HG03066 (cell line): ENCODE results near the gene SNCG.
"Not testable (repeated sequence)": the region's sequence is repeated elsewhere in the genome, so short reads cannot be mapped to it uniquely, and the experiment has no call there.

Experiments
- ATAC-seq: cut with Tn5 transposase; IDR thresholded peaks from one replicate; pipeline ENCODE4 v1.9.1; 2021; ENCODE audit warnings: low read depth; ENCODE audit not compliant: unreplicated experiment

SNCG gene

DNA sequence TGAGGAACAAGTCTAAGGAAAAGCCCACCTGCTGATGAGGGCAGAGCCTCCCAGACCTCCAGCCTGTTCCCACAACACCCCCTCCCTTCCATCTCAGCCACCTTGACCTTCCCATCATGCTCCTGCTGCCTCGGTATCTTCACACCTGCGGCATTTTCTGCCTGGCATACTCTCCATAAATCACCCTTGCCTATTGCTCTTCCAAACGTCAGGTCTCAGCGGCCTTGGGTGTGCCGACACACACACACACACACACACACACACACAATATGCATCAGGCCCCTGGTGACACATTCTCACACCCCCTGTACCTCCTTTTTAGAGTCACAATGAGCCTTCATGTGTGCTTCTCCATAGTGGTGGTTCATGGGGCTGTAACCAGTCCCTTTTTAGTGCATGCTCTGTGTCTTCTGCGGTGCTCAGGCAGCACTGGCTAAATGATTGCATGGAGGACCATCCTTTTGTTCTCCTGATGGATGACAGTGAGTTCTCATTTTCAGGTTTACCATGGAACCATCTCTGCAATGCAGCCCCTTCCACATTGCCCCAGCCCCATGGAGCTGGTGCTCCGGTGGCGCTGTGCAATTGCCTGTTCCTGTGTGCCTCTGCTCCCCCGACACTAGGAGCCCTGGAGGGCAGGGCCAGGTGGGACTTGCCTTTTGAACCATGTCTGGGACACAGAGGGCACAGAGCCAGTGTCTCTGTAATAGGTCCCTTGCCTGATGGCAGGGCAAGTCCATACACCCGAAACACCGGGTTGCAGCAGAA lies 14.4 kb downstream of the SNCG start:
- no peak for ATAC-seq

DNA sequence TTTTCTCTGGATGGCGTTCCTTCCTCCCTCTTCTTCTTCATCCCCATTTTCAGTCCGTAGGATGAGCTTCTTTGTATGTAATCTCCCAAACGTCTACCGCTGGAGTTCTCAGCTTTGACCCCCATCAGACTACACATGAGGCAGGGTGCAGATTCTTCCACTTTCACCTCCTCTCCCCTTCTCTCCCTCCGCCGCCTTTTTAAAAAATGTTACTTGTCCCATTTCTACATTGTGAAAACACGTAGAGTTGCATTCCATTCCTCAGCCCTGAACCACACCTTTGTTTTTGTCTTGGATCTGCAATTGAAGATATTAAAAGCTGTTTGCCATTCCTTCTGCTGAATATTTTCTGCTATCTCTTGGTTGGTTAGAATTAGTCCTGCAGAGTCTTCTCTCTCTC lies 16.1 kb downstream of the SNCG start:
- no peak for ATAC-seq

DNA sequence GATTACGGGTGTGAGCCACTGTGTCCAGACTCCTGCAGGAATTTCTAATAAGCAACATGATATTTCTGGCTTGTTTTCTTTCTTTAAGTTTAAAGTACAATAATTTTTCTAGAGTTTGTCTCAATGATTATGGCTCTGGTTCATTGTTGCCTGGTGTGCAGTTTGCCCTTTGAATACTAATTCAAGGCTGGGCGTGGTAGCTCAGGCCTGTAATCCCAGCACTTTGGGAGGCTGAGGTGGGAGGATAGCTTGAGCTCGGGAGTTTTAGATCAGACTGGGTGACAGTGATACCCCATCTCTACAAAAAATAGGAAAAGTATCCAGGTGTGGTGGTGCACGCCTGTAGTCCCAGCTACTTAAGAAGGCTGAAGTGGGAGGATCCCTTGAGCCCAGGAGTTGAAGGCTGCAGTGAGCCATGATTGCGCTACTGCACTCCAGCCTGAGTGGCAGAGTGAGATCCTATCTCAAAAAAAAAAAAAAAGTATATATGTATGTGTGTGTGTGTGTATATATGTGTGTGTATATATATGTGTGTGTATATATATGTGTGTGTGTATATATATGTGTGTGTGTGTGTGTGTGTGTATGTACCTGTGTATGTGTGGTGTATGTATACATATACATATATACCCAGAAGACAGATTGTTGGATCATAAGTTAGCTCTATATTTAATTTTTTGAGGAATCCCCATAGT lies 18.1 kb downstream of the SNCG start:
- ATAC-seq, result no peak

- ATAC-seq, result not testable (repeated sequence)
These were observed 20.1 kb downstream of the SNCG start for GRCh38 chr10:86978457-86978856.

DNA sequence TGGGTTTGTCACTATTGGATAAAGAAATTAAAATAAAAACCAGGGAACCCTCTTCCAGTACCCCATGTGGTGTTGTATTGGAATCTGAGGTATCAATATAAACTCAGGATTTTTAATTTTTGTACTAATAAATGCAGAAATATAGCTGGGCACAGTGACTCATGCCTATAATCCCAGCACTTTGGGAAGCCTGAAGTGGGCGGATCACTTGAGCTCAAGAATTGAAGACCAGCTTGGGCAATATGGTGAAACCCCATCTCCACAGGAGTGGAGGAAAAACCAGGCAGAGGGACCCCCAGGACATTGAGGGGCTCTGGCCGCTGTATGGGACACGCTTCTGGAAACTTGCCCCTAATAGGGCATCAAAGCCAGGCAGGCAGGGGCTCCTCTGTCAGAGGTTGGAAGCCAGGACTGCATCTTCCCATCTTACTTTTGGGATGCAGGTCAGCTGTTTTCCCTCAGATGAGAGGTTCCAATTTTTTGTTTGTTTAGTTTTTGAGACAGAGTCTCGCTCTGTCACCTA lies 21.0 kb downstream of the SNCG start:
- no peak for ATAC-seq

DNA sequence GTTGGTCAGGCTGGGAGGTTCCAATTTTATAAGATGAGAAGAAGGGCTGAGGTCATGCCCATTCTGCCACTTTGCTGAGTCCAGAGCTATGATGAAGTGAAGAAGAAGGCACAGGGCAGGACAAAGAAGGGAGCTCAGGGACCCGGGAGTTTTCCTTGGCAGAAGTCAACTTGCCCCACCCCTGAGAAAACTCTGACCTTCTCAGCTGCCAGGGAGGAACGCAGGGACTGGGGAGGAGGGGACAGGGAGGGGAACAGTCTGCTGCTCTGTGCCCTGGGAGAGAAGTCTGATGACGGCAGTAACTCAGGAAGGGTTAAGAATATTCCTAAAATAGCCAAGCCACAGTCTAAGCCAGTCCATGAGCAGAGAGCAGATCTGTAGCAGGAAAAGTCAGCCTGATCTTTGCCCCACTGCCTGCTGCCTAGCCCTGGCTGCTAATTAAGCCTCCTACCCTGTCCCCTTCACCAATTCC lies 21.6 kb downstream of the SNCG start:
- ATAC-seq, result no peak

GRCh38 chr10:86981020-86981419 lies 22.6 kb downstream of the SNCG start:
- not testable (repeated sequence) for ATAC-seq

DNA sequence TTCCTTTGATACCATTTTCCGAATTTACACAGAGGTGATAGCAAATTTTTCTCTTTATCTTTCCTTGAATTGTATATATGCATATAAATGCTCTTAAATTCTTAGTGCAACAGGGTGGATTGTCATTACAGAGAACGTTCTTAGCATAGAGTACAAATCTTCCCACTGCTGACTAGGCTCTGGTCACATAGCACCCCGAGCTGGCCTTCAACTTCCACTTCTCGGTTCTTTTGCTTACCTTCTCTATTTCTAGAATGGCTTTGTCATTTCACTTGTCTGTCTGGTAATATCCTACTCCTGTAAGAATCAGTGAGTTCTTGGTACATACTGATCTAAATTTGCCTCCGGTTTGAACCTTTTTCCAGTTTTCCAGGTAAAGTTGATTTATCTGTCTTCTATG lies 23.3 kb downstream of the SNCG start:
- no peak for ATAC-seq

- ATAC-seq, result not testable (repeated sequence)
These were observed 26.1 kb downstream of the SNCG start for GRCh38 chr10:86984498-86984897.

DNA sequence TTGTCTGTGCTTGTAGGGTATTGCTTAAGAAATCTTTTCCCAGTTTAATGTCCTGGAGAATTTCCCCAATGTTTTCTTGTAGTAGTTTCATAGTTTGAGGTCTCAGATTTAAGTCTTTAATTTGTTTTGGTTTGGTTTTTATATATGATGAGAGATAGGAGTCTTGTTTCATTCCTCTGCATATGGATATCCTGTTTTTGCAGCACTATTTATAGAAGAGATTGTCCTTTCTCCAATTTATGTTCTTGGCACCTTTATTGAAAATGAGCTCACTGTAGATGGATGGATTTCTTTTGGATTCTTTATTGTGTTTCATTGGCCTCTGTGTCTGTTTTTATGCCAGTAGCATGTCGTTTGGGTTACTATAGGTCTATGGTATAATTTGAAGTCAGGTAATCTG lies 30.1 kb downstream of the SNCG start:
- ATAC-seq, result no peak

GRCh38 chr10:86991362-86991761 lies 33.0 kb downstream of the SNCG start:
- ATAC-seq, result not testable (repeated sequence)

DNA sequence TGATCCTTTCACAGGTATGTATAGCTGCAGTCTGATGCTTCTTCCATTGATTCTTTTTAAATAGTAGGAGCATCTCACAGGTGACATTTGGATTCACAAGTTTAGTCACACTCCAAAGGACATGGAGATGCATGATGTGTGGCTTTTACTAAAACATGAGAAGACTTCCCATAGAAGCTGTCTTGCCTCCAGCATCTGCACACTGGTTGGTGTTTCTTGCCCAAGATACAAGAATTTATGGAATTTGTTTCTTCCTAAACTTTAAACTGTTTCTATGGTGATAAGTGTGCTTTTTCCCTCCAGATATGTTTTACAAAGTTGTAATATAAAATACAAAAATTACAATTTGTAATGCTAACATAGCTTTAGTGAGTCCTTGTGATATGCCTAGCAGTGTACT lies 34.1 kb downstream of the SNCG start:
- no peak for ATAC-seq

DNA sequence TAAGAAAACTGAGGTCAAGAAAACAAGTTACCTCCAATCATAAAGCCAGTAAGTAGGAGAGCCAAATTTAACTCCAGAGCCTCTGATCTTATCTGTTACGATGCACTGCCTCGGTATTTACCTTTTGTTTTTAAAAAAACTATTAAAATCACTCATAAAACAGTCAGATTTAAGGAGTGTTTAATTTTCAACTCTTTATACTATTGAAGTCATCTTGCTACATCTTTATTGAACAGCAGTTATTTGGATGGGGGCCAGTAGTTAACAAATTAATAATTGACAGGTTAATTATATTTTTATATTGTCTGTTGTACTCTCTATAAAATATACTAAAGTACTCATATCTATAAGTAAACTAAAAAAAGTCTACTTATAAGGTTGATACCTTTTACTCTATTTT lies 34.5 kb downstream of the SNCG start:
- ATAC-seq, result no peak

DNA sequence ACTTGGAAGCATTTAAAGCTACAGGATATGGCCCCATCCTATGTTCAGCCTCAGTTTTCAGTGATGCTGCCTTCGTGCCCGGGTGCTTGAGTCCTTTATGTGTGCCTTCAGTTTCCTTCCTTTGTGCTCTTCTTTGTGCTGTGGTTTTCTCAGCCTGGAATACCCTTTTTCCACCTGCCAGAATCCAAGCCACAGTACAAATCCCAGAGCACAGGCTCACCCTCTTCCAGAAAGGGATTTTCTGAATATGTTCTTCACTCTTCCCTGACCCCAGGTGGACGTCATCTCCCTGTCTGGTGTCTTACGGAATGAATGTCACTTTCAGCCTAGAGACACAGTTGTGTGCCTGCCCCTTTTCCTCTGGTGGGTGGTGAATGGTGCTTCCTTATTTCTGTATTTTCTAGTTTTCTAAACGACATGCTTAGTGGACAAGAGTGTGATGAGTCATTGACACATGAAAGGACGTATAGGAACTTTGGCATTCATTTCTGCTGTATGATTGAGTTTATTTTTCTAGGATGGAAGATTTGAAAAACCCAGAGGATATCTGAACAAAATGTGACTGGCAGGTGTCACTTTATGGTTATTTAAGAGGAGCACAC lies 41.5 kb downstream of the SNCG start:
- ATAC-seq, result not testable (repeated sequence)

- no peak for ATAC-seq
These were observed 42.1 kb downstream of the SNCG start for GRCh38 chr10:87000491-87000890.

DNA sequence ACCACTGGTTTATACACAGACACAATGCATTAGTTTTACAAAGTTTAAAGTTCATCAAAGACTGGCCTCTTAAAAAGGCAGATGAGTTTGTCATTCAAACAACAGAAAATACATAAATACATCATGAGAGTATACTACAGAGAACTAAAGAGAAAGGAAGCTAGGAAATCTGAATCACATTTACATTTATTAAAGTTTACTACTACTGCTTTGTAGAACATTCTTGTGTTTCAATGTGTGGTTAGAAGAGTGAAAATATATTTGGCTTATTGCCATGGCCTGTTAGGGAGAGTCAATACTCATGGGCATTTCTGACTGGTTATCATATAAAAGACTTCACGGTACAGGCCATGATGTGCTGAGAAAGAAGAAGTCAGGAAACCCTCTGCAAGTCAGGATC lies 48.7 kb downstream of the SNCG start:
- not testable (repeated sequence) for ATAC-seq

DNA sequence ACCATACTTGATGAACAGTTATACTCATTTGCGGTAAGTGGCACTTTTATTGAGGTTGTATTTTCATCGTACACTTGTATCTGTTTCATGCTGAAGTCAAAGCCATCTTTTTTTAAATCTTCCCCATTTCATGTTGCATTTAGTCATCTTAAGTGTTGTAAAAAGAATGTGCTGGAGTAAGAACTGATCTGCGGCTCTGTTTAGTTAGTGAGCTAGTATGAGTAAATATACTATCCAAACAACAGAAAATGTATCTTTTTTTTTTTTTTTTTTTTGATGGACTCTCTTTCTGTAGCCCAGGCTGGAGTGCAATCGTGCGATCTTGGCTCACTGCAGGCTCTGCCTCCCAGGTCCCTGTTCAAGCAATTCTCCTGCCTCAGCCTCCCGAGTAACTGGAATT lies 49.3 kb downstream of the SNCG start:
- ATAC-seq, result not testable (repeated sequence)

GRCh38 chr10:87008303-87008702 lies 49.9 kb downstream of the SNCG start:
- ATAC-seq, result not testable (repeated sequence)

GRCh38 chr10:87009134-87009696 lies 50.8 kb downstream of the SNCG start:
- not testable (repeated sequence) for ATAC-seq
